GM12873 (cell line): ENCODE results near the gene TSNAXIP1.

Experiments used
- CTCF ChIP-seq: IDR thresholded peaks from 2 replicates; pipeline ENCODE4 v1.5.1; 2012; ENCODE audit warnings: low read depth, mild to moderate bottlenecking, moderate library complexity, low read length, control low read depth; ENCODE audit not compliant: insufficient read depth; ENCODE audit errors: missing control alignments

TSNAXIP1 gene

GRCh38 chr16:67841198-67841815, 34.6 kb downstream of the TSNAXIP1 start:
- TF ChIP-seq CTCF = no peak

GRCh38 chr16:67841816-67842508, 35.3 kb downstream of the TSNAXIP1 start, which contains the start of gene THAP11:
Gene THAP11, plus strand, starts transcription at chr16:67842320. Its CDS starts 235 bp downstream, at chr16:67842555.
- TF ChIP-seq CTCF = peak; percentile 93

- peak; percentile 56 for TF ChIP-seq CTCF
These were observed 36.0 kb downstream of the TSNAXIP1 start for GRCh38 chr16:67842509-67843342.

GRCh38 chr16:67843343-67843765, 36.7 kb downstream of the TSNAXIP1 start:
- no peak for TF ChIP-seq CTCF

- no peak for TF ChIP-seq CTCF
These were observed 37.8 kb downstream of the TSNAXIP1 start for GRCh38 chr16:67844497-67844896.

GRCh38 chr16:67845291-67846062, 38.8 kb downstream of the TSNAXIP1 start:
- TF ChIP-seq CTCF = no peak

GRCh38 chr16:67846063-67846319, 39.3 kb downstream of the TSNAXIP1 start:
- TF ChIP-seq CTCF = no peak
